Peyer's patch (tissue), 4 donors: ENCODE results near the gene TPM2.

Source experiments
- POLR2A ChIP-seq, 2 donors: fragments of 450-650 bp; IDR thresholded peaks; one replicate each; pipeline ENCODE4 v1.5.1; 2017; ENCODE audit warnings: antibody characterized with exemption in 2 of 2, mild to moderate bottlenecking in 2 of 2, moderate library complexity in 2 of 2
- TF ChIP-seq, protein P1 (sequence below), 6 experiments: fragments of 450-650 bp in 4 of 6; fragments of 200-600 bp in 2 of 6; sonication (generic) in 1 of 6; IDR thresholded peaks; one replicate each; pipeline ENCODE4 v1.5.1; 2017 to 2019; ENCODE audit warnings: antibody characterized with exemption in 6 of 6, mild to moderate bottlenecking in 3 of 6, moderate library complexity in 1 of 6

DNA sequence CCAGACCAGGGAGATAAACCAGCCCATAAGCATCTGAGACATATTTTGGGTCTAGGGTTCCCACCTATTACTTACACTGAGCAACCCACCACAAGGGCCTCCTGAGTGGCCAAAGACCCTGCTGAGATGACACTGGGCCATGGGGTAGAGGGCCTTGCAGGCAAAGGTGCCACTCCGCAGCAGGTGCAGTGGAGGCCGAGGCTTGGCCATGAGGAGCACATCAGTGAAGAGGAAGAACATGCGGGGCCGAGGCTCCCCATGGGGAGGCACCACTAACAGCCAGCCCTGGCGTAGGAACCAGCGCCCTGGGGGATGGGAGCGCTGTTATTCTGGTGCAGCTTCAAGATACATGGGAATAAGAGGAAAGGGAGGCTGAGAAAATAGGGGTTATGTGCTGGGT is 27.3 kb downstream of the TPM2 start:
- TF ChIP-seq, protein P1, sequence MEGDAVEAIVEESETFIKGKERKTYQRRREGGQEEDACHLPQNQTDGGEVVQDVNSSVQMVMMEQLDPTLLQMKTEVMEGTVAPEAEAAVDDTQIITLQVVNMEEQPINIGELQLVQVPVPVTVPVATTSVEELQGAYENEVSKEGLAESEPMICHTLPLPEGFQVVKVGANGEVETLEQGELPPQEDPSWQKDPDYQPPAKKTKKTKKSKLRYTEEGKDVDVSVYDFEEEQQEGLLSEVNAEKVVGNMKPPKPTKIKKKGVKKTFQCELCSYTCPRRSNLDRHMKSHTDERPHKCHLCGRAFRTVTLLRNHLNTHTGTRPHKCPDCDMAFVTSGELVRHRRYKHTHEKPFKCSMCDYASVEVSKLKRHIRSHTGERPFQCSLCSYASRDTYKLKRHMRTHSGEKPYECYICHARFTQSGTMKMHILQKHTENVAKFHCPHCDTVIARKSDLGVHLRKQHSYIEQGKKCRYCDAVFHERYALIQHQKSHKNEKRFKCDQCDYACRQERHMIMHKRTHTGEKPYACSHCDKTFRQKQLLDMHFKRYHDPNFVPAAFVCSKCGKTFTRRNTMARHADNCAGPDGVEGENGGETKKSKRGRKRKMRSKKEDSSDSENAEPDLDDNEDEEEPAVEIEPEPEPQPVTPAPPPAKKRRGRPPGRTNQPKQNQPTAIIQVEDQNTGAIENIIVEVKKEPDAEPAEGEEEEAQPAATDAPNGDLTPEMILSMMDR (IDR thresholded peaks at IDR 0.05): no peak
- no peak for TF ChIP-seq POLR2A (IDR thresholded peaks at IDR 0.05)
